HL-60 (cell line): Measurements from ENCODE around the gene PCBP2.

Experiments used
- GABPA ChIP-seq: IDR thresholded peaks from 2 replicates; pipeline ENCODE4 v1.6.1; 2012; ENCODE audit warnings: low read depth
- POLR2AphosphoS5 ChIP-seq: IDR thresholded peaks from 2 replicates; pipeline ENCODE4 v1.6.1; 2012; ENCODE audit warnings: low read depth
- TF ChIP-seq, protein P1 (sequence below): IDR thresholded peaks from one replicate; pipeline ENCODE4 v1.5.1; 2011; ENCODE audit warnings: low read length, control low read depth, inconsistent platforms; ENCODE audit not compliant: insufficient read depth
- TF ChIP-seq, protein P2 (sequence below): IDR thresholded peaks from 2 replicates; pipeline ENCODE4 v1.6.1; 2012; ENCODE audit warnings: low read depth; ENCODE audit not compliant: insufficient replicate concordance

DNA sequence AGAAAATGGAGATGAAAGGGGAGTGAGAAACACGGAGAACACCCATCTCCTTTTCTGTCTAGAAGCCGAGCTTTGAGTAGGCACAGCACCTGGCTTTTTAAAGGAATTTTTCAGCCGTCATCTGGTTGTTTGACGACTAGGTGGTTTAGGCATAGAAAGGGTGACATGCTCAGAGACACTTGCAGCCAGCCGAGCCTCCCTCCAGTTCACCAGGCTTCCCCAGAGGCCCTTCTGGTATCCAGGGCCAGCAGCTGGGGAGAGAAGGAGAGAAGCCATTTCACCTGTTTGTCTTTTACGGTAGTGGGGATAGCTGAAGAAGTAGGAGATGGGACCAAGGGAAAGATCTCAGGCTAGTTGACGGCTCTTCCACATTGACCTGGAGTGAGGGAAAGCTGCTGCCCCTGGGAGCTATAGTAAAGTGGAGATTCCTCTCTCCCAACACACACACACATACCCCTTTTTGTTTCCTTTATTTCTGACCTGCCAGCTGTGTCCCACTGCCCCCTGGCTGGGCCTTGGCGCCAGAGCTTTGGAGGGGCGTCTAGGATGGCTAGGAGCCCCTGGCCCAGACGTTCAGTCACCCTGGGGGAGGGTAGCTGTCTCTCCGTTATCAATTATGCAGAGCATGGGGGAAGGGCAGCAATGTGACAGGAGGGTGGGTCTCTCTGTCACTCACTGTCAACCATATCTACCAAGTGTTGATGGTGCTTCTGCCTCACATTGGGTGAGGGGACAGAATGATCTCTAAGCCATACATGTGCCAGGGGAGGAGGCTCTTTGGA is 41.9 kb downstream of the PCBP2 start:
- TF ChIP-seq, protein P1, sequence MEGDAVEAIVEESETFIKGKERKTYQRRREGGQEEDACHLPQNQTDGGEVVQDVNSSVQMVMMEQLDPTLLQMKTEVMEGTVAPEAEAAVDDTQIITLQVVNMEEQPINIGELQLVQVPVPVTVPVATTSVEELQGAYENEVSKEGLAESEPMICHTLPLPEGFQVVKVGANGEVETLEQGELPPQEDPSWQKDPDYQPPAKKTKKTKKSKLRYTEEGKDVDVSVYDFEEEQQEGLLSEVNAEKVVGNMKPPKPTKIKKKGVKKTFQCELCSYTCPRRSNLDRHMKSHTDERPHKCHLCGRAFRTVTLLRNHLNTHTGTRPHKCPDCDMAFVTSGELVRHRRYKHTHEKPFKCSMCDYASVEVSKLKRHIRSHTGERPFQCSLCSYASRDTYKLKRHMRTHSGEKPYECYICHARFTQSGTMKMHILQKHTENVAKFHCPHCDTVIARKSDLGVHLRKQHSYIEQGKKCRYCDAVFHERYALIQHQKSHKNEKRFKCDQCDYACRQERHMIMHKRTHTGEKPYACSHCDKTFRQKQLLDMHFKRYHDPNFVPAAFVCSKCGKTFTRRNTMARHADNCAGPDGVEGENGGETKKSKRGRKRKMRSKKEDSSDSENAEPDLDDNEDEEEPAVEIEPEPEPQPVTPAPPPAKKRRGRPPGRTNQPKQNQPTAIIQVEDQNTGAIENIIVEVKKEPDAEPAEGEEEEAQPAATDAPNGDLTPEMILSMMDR: no peak
- TF ChIP-seq GABPA: no peak
- TF ChIP-seq, protein P2, sequence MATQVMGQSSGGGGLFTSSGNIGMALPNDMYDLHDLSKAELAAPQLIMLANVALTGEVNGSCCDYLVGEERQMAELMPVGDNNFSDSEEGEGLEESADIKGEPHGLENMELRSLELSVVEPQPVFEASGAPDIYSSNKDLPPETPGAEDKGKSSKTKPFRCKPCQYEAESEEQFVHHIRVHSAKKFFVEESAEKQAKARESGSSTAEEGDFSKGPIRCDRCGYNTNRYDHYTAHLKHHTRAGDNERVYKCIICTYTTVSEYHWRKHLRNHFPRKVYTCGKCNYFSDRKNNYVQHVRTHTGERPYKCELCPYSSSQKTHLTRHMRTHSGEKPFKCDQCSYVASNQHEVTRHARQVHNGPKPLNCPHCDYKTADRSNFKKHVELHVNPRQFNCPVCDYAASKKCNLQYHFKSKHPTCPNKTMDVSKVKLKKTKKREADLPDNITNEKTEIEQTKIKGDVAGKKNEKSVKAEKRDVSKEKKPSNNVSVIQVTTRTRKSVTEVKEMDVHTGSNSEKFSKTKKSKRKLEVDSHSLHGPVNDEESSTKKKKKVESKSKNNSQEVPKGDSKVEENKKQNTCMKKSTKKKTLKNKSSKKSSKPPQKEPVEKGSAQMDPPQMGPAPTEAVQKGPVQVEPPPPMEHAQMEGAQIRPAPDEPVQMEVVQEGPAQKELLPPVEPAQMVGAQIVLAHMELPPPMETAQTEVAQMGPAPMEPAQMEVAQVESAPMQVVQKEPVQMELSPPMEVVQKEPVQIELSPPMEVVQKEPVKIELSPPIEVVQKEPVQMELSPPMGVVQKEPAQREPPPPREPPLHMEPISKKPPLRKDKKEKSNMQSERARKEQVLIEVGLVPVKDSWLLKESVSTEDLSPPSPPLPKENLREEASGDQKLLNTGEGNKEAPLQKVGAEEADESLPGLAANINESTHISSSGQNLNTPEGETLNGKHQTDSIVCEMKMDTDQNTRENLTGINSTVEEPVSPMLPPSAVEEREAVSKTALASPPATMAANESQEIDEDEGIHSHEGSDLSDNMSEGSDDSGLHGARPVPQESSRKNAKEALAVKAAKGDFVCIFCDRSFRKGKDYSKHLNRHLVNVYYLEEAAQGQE: no peak
- no peak for TF ChIP-seq POLR2AphosphoS5
